Activated CD8-positive, alpha-beta memory T cell treated with anti-CD3 and anti-CD28 coated beads for 24 hours (primary cell): ENCODE data around the gene ABHD17A.

ENCODE experiments used
- DNase-seq: peaks from one replicate; pipeline ENCODE4 v3.0.0-alpha.2; 2020

Gene ABHD17A

GRCh38 chr19:1851654-1852580, 33.4 kb downstream of the ABHD17A start:
- DNase-seq: peak; percentile 81

GRCh38 chr19:1850809-1851653, 34.3 kb downstream of the ABHD17A start:
- DNase-seq: no peak

GRCh38 chr19:1849886-1850398, 35.4 kb downstream of the ABHD17A start:
- no peak for DNase-seq

GRCh38 chr19:1849132-1849474, 36.2 kb downstream of the ABHD17A start:
- DNase-seq: no peak

- peak; percentile 100 for DNase-seq
Measured at GRCh38 chr19:1848399-1849131, 36.7 kb downstream of the ABHD17A start, which contains the start of gene REXO1. Gene REXO1, minus strand, starts transcription at chr19:1848483. Its CDS starts 125 bp downstream, at chr19:1848358.

GRCh38 chr19:1847684-1848398, 37.5 kb downstream of the ABHD17A start:
- DNase-seq: peak; percentile 75

- no peak for DNase-seq
Measured at GRCh38 chr19:1847348-1847683, 38.0 kb downstream of the ABHD17A start.

- no peak for DNase-seq
Measured at GRCh38 chr19:1846517-1847204, 38.6 kb downstream of the ABHD17A start.

GRCh38 chr19:1845642-1846041, 39.7 kb downstream of the ABHD17A start:
- no peak for DNase-seq

- no peak for DNase-seq
Measured at GRCh38 chr19:1845125-1845515, 40.2 kb downstream of the ABHD17A start.

- no peak for DNase-seq
Measured at GRCh38 chr19:1844513-1845124, 40.7 kb downstream of the ABHD17A start.

- no peak for DNase-seq
Measured at GRCh38 chr19:1843646-1844394, 41.5 kb downstream of the ABHD17A start.

- no peak for DNase-seq
Measured at GRCh38 chr19:1843116-1843515, 42.2 kb downstream of the ABHD17A start.

- no peak for DNase-seq
Measured at GRCh38 chr19:1841209-1841924, 43.9 kb downstream of the ABHD17A start.

GRCh38 chr19:1840541-1841115, 44.7 kb downstream of the ABHD17A start:
- no peak for DNase-seq

GRCh38 chr19:1839658-1840540, 45.4 kb downstream of the ABHD17A start:
- no peak for DNase-seq

GRCh38 chr19:1837625-1838105, 47.6 kb downstream of the ABHD17A start:
- peak; percentile 88 for DNase-seq

- DNase-seq: no peak
Measured at GRCh38 chr19:1837222-1837565, 48.1 kb downstream of the ABHD17A start.
